Smooth muscle cell (in vitro differentiated cells): Measurements from ENCODE around the gene CCL4L2. TPM values are rescaled to one million over a fixed set of nuclear protein-coding genes. Genes with fewer than 3 reads are reported as not detected.
"Not testable (repeated sequence)": the region's sequence is repeated elsewhere in the genome, so short reads cannot be mapped to it uniquely, and the experiment has no call there.

Source experiments
- DNase-seq: peaks from one replicate; lab custom pipeline; 2025; ENCODE audit not compliant: unreplicated experiment; lab: John Stamatoyannopoulos, UW
- H2AFZ ChIP-seq: fragments of 200-600 bp; sonication (generic); 2 replicates; pipeline ENCODE4 v1.6.0; 2016; ENCODE audit warnings: antibody characterized with exemption, low read depth, mild to moderate bottlenecking
- H3F3A ChIP-seq: fragments of 200-600 bp; sonication (generic); 2 replicates; pipeline ENCODE4 v1.6.0; 2017; ENCODE audit warnings: antibody characterized with exemption, low read depth
- H3K27ac ChIP-seq: fragments of 200-600 bp; sonication (generic); 2 replicates; pipeline ENCODE4 v1.5.1; 2016; ENCODE audit warnings: low read depth, mild to moderate bottlenecking
- H3K27me3 ChIP-seq: fragments of 200-600 bp; sonication (generic); 2 replicates; pipeline ENCODE4 v1.6.1; 2016; ENCODE audit warnings: low read depth, mild to moderate bottlenecking
- H3K36me3 ChIP-seq: fragments of 200-600 bp; sonication (generic); 2 replicates; pipeline ENCODE4 v1.5.1; 2016; ENCODE audit warnings: low read depth
- H3K4me1 ChIP-seq: fragments of 200-600 bp; sonication (generic); 2 replicates; pipeline ENCODE4 v1.5.1; 2016; ENCODE audit warnings: low read depth
- H3K4me2 ChIP-seq: fragments of 200-600 bp; sonication (generic); 2 replicates; pipeline ENCODE4 v1.6.0; 2016; ENCODE audit warnings: mild to moderate bottlenecking
- H3K4me3 ChIP-seq: fragments of 200-600 bp; sonication (generic); 2 replicates; pipeline ENCODE4 v1.5.1; 2016; ENCODE audit warnings: mild to moderate bottlenecking
- H3K79me2 ChIP-seq: fragments of 200-600 bp; sonication (generic); 2 replicates; pipeline ENCODE4 v1.6.0; 2016; ENCODE audit warnings: low read depth, mild to moderate bottlenecking
- H3K9ac ChIP-seq: fragments of 200-600 bp; sonication (generic); 2 replicates; pipeline ENCODE4 v1.6.0; 2016; ENCODE audit warnings: low read depth
- H3K9me3 ChIP-seq: fragments of 200-600 bp; sonication (generic); replicated peaks from 2 replicates; pipeline ENCODE4 v1.5.1; 2016; ENCODE audit warnings: low read depth
- H4K20me1 ChIP-seq: fragments of 200-600 bp; sonication (generic); 2 replicates; pipeline ENCODE4 v1.6.0; 2016; ENCODE audit warnings: low read depth
- CTCF ChIP-seq: fragments of 200-600 bp; sonication (generic); IDR thresholded peaks from 2 replicates; pipeline ENCODE4 v1.5.1; 2017; ENCODE audit warnings: borderline replicate concordance, mild to moderate bottlenecking, antibody characterized with exemption; ENCODE audit not compliant: insufficient read depth, poor library complexity, severe bottlenecking
- WGBS: methylation state at CpG from one replicate; pipeline ENCODE4 v1.1.7; 2016; ENCODE audit warnings: low lambda C conversion rate; 5-methylcytosine and 5-hydroxymethylcytosine counted together
- polyA plus RNA-seq: library from polyadenylated mRNA; unstranded; fragments of >200 nt; fragmentation: Nextera tagmentation; extraction: Ambion mirVana; gene quantifications from 2 replicates; pipeline ENCODE4 v1.2.1, GENCODE V29; 2016
- total RNA-seq: library from RNA; depleted of rRNA; stranded (reverse); fragments of >200 nt; gene quantifications from 2 replicates; pipeline ENCODE4 v1.2.3, GENCODE V29; 2014

CCL4L2 gene
- total and polyA plus RNA-seq, 2 experiments from 2014 or later = not detected

DNA sequence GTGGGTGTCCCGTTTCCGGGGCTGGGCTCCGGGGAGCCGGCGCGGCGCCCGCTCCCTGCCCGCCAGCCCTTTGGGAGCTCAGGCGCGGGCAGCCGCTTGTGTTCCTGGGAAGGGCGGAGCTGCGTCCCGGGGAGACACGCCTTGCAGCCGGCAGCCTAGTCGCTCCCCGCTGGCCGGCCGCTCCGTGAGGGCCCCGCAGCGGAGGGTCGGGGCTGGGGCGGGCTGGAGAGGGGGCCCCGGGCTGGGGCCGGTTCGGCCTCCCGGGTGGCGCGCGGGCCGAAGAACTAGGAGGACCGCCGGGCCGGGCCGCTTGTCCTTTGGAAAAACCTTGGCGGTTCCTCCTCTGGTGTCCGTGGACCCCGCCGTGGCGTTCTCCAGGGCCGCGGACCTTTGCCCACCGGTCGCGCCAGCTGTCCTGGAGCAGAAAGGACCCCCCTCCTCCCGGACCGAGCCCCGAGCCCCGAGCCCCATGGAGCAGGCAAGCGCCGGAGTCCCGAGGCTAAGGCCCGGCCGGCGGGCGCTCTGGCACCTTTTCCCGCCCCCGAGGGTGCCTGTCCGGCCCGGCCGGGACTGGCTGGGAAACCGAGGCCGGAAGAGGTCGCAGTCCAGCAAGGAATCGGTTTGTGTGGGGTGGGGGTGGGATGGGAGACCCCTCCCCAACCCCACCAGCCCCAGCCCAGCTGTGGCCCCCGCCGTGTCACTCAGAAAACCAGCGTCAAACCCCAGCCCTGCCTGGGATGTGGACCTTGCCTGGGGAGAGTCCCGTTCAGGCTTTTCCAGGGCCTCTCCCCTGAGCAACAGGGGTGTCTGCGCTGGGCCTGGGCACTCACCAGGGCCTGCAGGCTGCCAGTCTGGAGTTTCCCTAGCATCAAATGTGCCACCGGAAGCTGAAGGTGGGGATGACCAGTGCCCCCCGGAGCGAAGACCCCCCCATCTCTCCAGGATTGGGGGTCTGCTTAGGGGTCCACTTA, 27.6 kb upstream of the CCL4L2 start:
- peak overlapping the region; percentile 91 for H3K4me2 ChIP-seq
- DNase-seq = peak; percentile 72
- H2AFZ ChIP-seq = peak overlapping the region; percentile 85
- no peaks in the 10 kb centered on the region for H4K20me1 ChIP-seq
- peak overlapping the region; percentile 73 for H3K4me3 ChIP-seq
- no peak overlapping the region for H3K27ac ChIP-seq
- no peaks in the 10 kb centered on the region for H3K79me2 ChIP-seq
- H3K4me1 ChIP-seq = no peaks in the 10 kb centered on the region
- H3F3A ChIP-seq = no peaks in the 10 kb centered on the region
- no peaks in the 10 kb centered on the region for H3K36me3 ChIP-seq
- no peak for TF ChIP-seq CTCF
- H3K9me3 ChIP-seq = no peaks in the 10 kb centered on the region
- peaks cover 56% of the 10 kb centered on the region for H3K27me3 ChIP-seq
- peak overlapping the region; percentile 42 for H3K9ac ChIP-seq
- WGBS = 5% methylated on average over 76 of the region's 76 CpGs

DNA sequence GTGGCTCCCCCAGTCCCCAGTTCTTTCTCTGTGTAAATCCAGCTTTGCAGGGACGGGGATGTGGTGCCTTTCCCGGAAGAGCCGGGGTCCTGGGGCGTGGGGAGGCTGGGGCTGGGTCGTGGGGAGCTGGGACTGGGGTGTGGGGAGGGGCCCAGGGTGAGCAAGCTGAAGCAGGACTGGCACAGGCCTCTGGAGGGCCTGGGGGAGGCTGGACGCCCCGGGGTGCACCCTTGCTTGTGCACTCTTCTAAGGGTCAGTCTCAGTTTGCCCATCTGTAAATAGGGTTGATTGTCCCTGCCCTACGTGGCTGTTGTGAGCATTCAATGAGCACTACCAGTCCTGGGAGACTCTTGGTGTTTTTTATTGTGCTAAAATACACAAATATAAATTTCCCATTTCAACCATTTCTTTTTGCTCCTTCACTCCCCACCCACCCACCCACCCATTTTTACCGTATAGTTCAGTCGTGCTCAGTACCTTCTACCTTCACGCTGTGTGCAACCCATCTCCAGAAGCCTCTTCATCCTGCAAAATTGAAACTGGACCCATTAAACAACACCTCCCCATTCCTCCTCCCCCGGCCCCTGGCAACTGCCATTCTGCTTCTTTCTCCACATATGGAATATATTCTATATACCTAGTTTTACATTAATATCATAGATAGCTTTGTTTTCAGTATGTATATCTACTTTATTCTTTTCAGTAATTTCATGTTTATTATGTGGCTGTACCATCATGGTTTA, 26.7 kb upstream of the CCL4L2 start:
- H2AFZ ChIP-seq = no peak overlapping the region
- H3K4me2 ChIP-seq = peak overlapping the region; percentile 91
- H3K36me3 ChIP-seq = no peaks in the 10 kb centered on the region
- H3F3A ChIP-seq = no peaks in the 10 kb centered on the region
- H3K9me3 ChIP-seq = no peaks in the 10 kb centered on the region
- TF ChIP-seq CTCF = no peak
- no peaks in the 10 kb centered on the region for H3K4me1 ChIP-seq
- H3K79me2 ChIP-seq = no peaks in the 10 kb centered on the region
- 96% methylated on average over 12 of the region's 12 CpGs for WGBS
- no peak overlapping the region for H3K9ac ChIP-seq
- DNase-seq = no peak
- H3K4me3 ChIP-seq = peak overlapping the region; percentile 73
- peaks cover 56% of the 10 kb centered on the region for H3K27me3 ChIP-seq
- H4K20me1 ChIP-seq = no peaks in the 10 kb centered on the region
- no peak overlapping the region for H3K27ac ChIP-seq

GRCh38 chr17:36185416-36185815, 25.4 kb upstream of the CCL4L2 start:
- Histone ChIP-seq H3F3A (no peaks in the 10 kb centered on the region), H3K27ac (no peak overlapping the region), H3K9ac (no peak overlapping the region), H3K79me2 (no peaks in the 10 kb centered on the region), H3K4me3 (no peak overlapping the region), H3K9me3 (no peaks in the 10 kb centered on the region), H4K20me1 (no peaks in the 10 kb centered on the region), H2AFZ (no peak overlapping the region), H3K4me1 (no peaks in the 10 kb centered on the region), H3K27me3 (peaks cover 56% of the 10 kb centered on the region), H3K4me2 (no peak overlapping the region), H3K36me3 (no peaks in the 10 kb centered on the region)
- no peak for DNase-seq
- TF ChIP-seq CTCF = no peak
- WGBS = 68% methylated on average over 2 of the region's 2 CpGs

DNA sequence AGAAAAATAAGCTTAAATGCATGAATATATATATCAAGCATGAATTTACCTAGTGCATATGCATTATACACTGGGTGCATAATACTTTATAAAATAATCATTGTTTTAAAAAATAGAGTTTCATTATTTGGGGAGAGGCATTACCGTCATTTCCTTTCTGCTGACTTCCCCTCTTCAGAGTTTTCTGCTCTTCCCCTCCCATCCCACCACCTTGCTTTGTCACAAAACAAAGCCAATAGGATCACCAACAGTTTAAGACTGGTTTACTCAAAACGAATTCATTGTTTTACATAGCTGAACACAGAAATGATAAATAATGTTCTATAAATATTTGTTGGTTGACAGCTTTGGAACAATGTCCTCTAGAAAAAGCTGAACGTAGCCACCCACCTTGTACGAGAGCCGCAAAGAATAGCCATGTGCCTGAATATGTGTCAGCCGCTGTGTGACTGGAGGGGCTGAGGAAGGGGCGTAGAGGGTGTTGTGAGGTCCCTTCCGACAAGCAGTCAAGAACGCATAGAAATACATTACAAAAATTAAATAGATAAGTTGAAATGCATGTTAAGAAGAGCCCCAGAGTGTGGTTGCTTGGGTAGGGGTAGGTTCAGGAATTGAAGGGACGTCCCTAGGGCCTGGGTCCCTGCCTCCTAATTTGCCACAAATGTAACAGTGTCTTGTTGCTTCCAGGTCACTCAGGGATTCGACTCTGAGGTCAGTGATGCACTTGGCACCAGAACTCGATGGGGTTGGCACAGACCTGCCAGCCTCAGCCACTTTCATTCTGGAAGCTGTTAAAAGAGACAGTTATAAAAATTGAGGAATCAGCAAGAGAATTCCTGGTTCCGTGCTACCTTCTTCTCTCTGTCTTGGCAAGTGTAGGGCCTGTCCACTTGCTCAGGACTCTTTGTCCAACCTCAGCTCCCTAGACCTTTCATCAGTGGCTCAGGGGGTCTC, 23.8 kb upstream of the CCL4L2 start:
- not testable (repeated sequence) for H4K20me1 ChIP-seq, H3K9ac ChIP-seq, H2AFZ ChIP-seq, H3K36me3 ChIP-seq, H3F3A ChIP-seq, H3K4me1 ChIP-seq, H3K4me2 ChIP-seq, H3K79me2 ChIP-seq, H3K4me3 ChIP-seq, DNase-seq, H3K9me3 ChIP-seq, H3K27ac ChIP-seq
- peaks cover 44% of the 10 kb centered on the region for H3K27me3 ChIP-seq
- WGBS = 89% methylated on average over 13 of the region's 13 CpGs

- not testable (repeated sequence) for H3F3A ChIP-seq, H3K4me2 ChIP-seq, DNase-seq, H3K36me3 ChIP-seq, H3K9ac ChIP-seq, H2AFZ ChIP-seq, H3K4me3 ChIP-seq, H4K20me1 ChIP-seq, H3K27ac ChIP-seq, H3K4me1 ChIP-seq, H3K79me2 ChIP-seq, H3K9me3 ChIP-seq
- 77% methylated on average over 5 of the region's 5 CpGs for WGBS
- H3K27me3 ChIP-seq = peaks cover 33% of the 10 kb centered on the region
Measured at GRCh38 chr17:36187943-36188665, 22.8 kb upstream of the CCL4L2 start.
